SK-N-MC (cell line): ENCODE results near the gene STARD9.

Source experiments
- DNase-seq: peaks from one replicate; pipeline ENCODE4 v3.0.0-alpha.2; 2011; ENCODE audit warnings: low read depth, low spot score
- H3K27ac ChIP-seq: fragments of 200-600 bp; sonication (generic); 2 replicates; pipeline ENCODE4 v1.5.1; 2016; ENCODE audit warnings: mixed run types
- H3K36me3 ChIP-seq: fragments of 200-600 bp; sonication (generic); 2 replicates; pipeline ENCODE4 v1.6.1; 2017; ENCODE audit warnings: antibody characterized with exemption, low read length, mixed read lengths; ENCODE audit not compliant: insufficient read depth
- H3K4me3 ChIP-seq: fragments of 200-600 bp; sonication (generic); 2 replicates; pipeline ENCODE4 v1.5.1; 2016
- H3K9ac ChIP-seq: fragments of 200-600 bp; sonication (generic); 2 replicates; pipeline ENCODE4 v1.8.0; 2017; ENCODE audit warnings: mixed run types, mixed read lengths; ENCODE audit not compliant: insufficient read length
- H3K9me3 ChIP-seq: fragments of 200-600 bp; sonication (generic); 2 replicates; pipeline ENCODE4 v1.6.1; 2017; ENCODE audit warnings: low read depth, mild to moderate bottlenecking, antibody characterized with exemption, low read length, moderate library complexity, mixed read lengths
- EZH2 ChIP-seq: fragments of 200-600 bp; sonication (generic); IDR thresholded peaks from one replicate; pipeline ENCODE4 v1.6.1; 2017; ENCODE audit warnings: antibody characterized with exemption
- FOXP2 ChIP-seq: optimal IDR thresholded peaks from 2 replicates; pipeline ENCODE3; 2011; ENCODE audit warnings: mild to moderate bottlenecking, moderate library complexity; ENCODE audit not compliant: insufficient read depth; ENCODE audit errors: extremely low read length, control extremely low read depth
- POLR2AphosphoS5 ChIP-seq: IDR thresholded peaks from 2 replicates; pipeline ENCODE4 v1.6.1; 2012; ENCODE audit warnings: mild to moderate bottlenecking, low read depth, low read length, borderline replicate concordance

Gene STARD9

GRCh38 chr15:42691770-42692169 lies 116.4 kb downstream of the STARD9 start:
- DNase-seq, result no peak
- no peak for TF ChIP-seq POLR2AphosphoS5
- TF ChIP-seq FOXP2, result no peak
- no peak for TF ChIP-seq EZH2
- Histone ChIP-seq H3K36me3 (peaks cover 5% of the 10 kb centered on the region; the same call in 1 of the 2 replicates), H3K9me3 (no peaks in the 10 kb centered on the region), H3K9ac (no peak overlapping the region), H3K4me3 (no peak overlapping the region), H3K27ac (no peak overlapping the region)

- no peak for DNase-seq
- H3K9ac ChIP-seq, result no peak overlapping the region
- H3K4me3 ChIP-seq, result no peak overlapping the region
- H3K9me3 ChIP-seq, result no peaks in the 10 kb centered on the region
- no peak for TF ChIP-seq EZH2
- TF ChIP-seq FOXP2, result no peak
- TF ChIP-seq POLR2AphosphoS5, result no peak
- no peaks in the 10 kb centered on the region; the same call in 1 of the 2 replicates for H3K36me3 ChIP-seq
- H3K27ac ChIP-seq, result no peak overlapping the region
These were observed 117.1 kb downstream of the STARD9 start for GRCh38 chr15:42692536-42692935.

GRCh38 chr15:42692997-42693396 lies 117.6 kb downstream of the STARD9 start:
- no peak for TF ChIP-seq POLR2AphosphoS5
- TF ChIP-seq FOXP2, result no peak
- no peak for TF ChIP-seq EZH2
- DNase-seq, result no peak
- no peaks in the 10 kb centered on the region; the same call in 1 of the 2 replicates for H3K36me3 ChIP-seq
- H3K4me3 ChIP-seq, result no peak overlapping the region
- no peak overlapping the region for H3K27ac ChIP-seq
- no peak overlapping the region for H3K9ac ChIP-seq
- H3K9me3 ChIP-seq, result no peaks in the 10 kb centered on the region

GRCh38 chr15:42693496-42693895 lies 118.1 kb downstream of the STARD9 start:
- TF ChIP-seq FOXP2 (no peak), POLR2AphosphoS5 (no peak), EZH2 (no peak)
- H3K36me3 ChIP-seq, result no peaks in the 10 kb centered on the region
- no peak overlapping the region for H3K9ac ChIP-seq
- no peak overlapping the region for H3K4me3 ChIP-seq
- H3K9me3 ChIP-seq, result no peaks in the 10 kb centered on the region
- no peak for DNase-seq
- H3K27ac ChIP-seq, result no peak overlapping the region

GRCh38 chr15:42693942-42694341 lies 118.5 kb downstream of the STARD9 start:
- no peaks in the 10 kb centered on the region for H3K36me3 ChIP-seq
- TF ChIP-seq EZH2, result no peak
- no peak for TF ChIP-seq FOXP2
- no peak for TF ChIP-seq POLR2AphosphoS5
- H3K9ac ChIP-seq, result no peak overlapping the region
- no peak for DNase-seq
- no peak overlapping the region for H3K4me3 ChIP-seq
- no peaks in the 10 kb centered on the region for H3K9me3 ChIP-seq
- no peak overlapping the region for H3K27ac ChIP-seq

GRCh38 chr15:42694398-42694797 lies 119.0 kb downstream of the STARD9 start:
- H3K4me3 ChIP-seq, result no peak overlapping the region
- no peak overlapping the region for H3K9ac ChIP-seq
- no peak for TF ChIP-seq POLR2AphosphoS5
- no peak for TF ChIP-seq FOXP2
- no peak for TF ChIP-seq EZH2
- H3K27ac ChIP-seq, result no peak overlapping the region
- H3K9me3 ChIP-seq, result no peaks in the 10 kb centered on the region
- no peak for DNase-seq
- no peaks in the 10 kb centered on the region for H3K36me3 ChIP-seq

GRCh38 chr15:42695527-42696071 lies 120.2 kb downstream of the STARD9 start:
- DNase-seq, result no peak
- no peak overlapping the region for H3K27ac ChIP-seq
- TF ChIP-seq POLR2AphosphoS5 (no peak), FOXP2 (no peak), EZH2 (no peak)
- H3K9ac ChIP-seq, result no peak overlapping the region
- peaks cover 2% of the 10 kb centered on the region; the same call in 1 of the 2 replicates for H3K9me3 ChIP-seq
- H3K36me3 ChIP-seq, result peaks cover 9% of the 10 kb centered on the region
- no peak overlapping the region for H3K4me3 ChIP-seq

- peaks cover 15% of the 10 kb centered on the region for H3K36me3 ChIP-seq
- TF ChIP-seq POLR2AphosphoS5 (no peak), FOXP2 (no peak), EZH2 (no peak)
- H3K27ac ChIP-seq, result no peak overlapping the region
- H3K9ac ChIP-seq, result no peak overlapping the region
- DNase-seq, result no peak
- peaks cover 2% of the 10 kb centered on the region; the same call in 1 of the 2 replicates for H3K9me3 ChIP-seq
- no peak overlapping the region for H3K4me3 ChIP-seq
These were observed 121.2 kb downstream of the STARD9 start for GRCh38 chr15:42696626-42697025.

- Histone ChIP-seq H3K9ac (no peak overlapping the region), H3K36me3 (peaks cover 15% of the 10 kb centered on the region), H3K4me3 (no peak overlapping the region), H3K9me3 (peaks cover 2% of the 10 kb centered on the region; the same call in 1 of the 2 replicates), H3K27ac (no peak overlapping the region)
- DNase-seq, result peak; percentile 14
- TF ChIP-seq FOXP2 (no peak), EZH2 (no peak), POLR2AphosphoS5 (no peak)
These were observed 129.1 kb downstream of the STARD9 start for GRCh38 chr15:42704492-42704926.
